HG02852 (cell line): ENCODE data around the gene MTUS2.
"Not testable (repeated sequence)": the region's sequence is repeated elsewhere in the genome, so short reads cannot be mapped to it uniquely, and the experiment has no call there.

Experiments used
- ATAC-seq: cut with Tn5 transposase; IDR thresholded peaks from one replicate; pipeline ENCODE4 v1.9.1; 2021; ENCODE audit warnings: mild to moderate bottlenecking, moderate library complexity; ENCODE audit not compliant: unreplicated experiment

Gene MTUS2

GRCh38 chr13:29379865-29380264, 559.7 kb downstream of the MTUS2 start:
- ATAC-seq: no peak

- ATAC-seq: no peak
These were observed 561.9 kb downstream of the MTUS2 start for GRCh38 chr13:29382021-29382420.

- no peak for ATAC-seq
These were observed 563.3 kb downstream of the MTUS2 start for GRCh38 chr13:29383476-29383875.

GRCh38 chr13:29384466-29384865, 564.3 kb downstream of the MTUS2 start:
- no peak for ATAC-seq

GRCh38 chr13:29384871-29385270, 564.7 kb downstream of the MTUS2 start:
- ATAC-seq: no peak

GRCh38 chr13:29386246-29386645, 566.1 kb downstream of the MTUS2 start:
- ATAC-seq: no peak

- not testable (repeated sequence) for ATAC-seq
These were observed 570.5 kb downstream of the MTUS2 start for GRCh38 chr13:29390598-29390997.

GRCh38 chr13:29396446-29396845, 576.3 kb downstream of the MTUS2 start:
- no peak for ATAC-seq

- no peak for ATAC-seq
These were observed 577.1 kb downstream of the MTUS2 start for GRCh38 chr13:29397265-29397664.

GRCh38 chr13:29402166-29402636, 582.1 kb downstream of the MTUS2 start:
- no peak for ATAC-seq

GRCh38 chr13:29405401-29405800, 585.3 kb downstream of the MTUS2 start:
- no peak for ATAC-seq

GRCh38 chr13:29411481-29411880, 591.3 kb downstream of the MTUS2 start:
- no peak for ATAC-seq

GRCh38 chr13:29418026-29418425, 597.9 kb downstream of the MTUS2 start:
- ATAC-seq: no peak

- ATAC-seq: no peak
These were observed 601.0 kb downstream of the MTUS2 start for GRCh38 chr13:29421118-29421517.

GRCh38 chr13:29422015-29422414, 601.9 kb downstream of the MTUS2 start:
- no peak for ATAC-seq

- no peak for ATAC-seq
These were observed 602.9 kb downstream of the MTUS2 start for GRCh38 chr13:29423050-29423449.

- no peak for ATAC-seq
These were observed 607.8 kb downstream of the MTUS2 start for GRCh38 chr13:29427937-29428309.

- ATAC-seq: no peak
These were observed 608.4 kb downstream of the MTUS2 start for GRCh38 chr13:29428310-29429181.

GRCh38 chr13:29429286-29429900, 609.3 kb downstream of the MTUS2 start:
- ATAC-seq: no peak

- ATAC-seq: no peak
These were observed 614.2 kb downstream of the MTUS2 start for GRCh38 chr13:29434217-29434945.

GRCh38 chr13:29435125-29435911, 615.2 kb downstream of the MTUS2 start:
- ATAC-seq: no peak
